AG09319 (cell line): Measurements from ENCODE around the gene KCNB1.
"Not testable (repeated sequence)": the region's sequence is repeated elsewhere in the genome, so short reads cannot be mapped to it uniquely, and the experiment has no call there.

ENCODE experiments used
- DNase-seq: peaks from one replicate; pipeline ENCODE4 v3.0.0-alpha.2; 2010; ENCODE audit warnings: low read depth; ENCODE audit errors: extremely low read depth
- CTCF ChIP-seq: IDR thresholded peaks from 2 replicates; pipeline ENCODE4 v1.5.1; 2011; ENCODE audit warnings: low read depth, mild to moderate bottlenecking, inconsistent platforms, low read length, moderate library complexity

Gene KCNB1

GRCh38 chr20:49412953-49413352 is 69.5 kb downstream of the KCNB1 start:
- DNase-seq: no peak
- TF ChIP-seq CTCF: no peak

GRCh38 chr20:49412254-49412653 is 70.2 kb downstream of the KCNB1 start:
- TF ChIP-seq CTCF: no peak
- DNase-seq: no peak

DNA sequence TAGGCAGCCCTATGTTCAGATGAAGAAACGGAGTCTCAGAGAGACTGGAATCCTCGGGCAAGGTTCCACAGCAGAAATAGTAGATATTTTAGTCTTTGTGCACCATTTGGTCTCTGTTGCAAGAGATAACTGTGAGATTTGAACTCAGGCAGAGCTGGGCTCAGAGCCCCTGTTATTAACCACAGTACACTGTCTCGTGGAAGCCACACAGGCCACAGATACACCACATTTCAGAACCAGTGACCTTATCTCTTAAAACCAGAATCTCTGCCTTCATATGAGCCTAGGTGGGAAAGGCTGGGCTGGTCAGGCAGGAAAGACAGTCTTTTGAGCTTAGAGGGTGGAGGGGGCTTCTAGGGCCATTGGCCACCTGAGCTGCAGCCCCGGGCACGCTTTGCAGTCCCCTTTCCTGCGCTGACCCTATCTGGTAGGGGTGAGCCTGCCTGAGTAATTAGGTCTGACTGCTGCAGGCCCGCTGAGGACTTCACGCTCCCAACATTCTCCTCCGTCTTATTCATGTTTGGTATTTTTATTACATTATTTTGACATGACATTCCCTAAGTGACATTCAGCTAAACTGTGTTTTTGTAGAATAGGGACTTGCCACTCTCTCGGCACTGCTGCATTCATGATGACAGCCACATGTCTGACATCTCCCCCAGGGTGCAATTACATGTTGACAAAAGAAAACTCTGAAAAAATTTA is 71.1 kb downstream of the KCNB1 start:
- TF ChIP-seq CTCF: no peak
- no peak for DNase-seq

DNA sequence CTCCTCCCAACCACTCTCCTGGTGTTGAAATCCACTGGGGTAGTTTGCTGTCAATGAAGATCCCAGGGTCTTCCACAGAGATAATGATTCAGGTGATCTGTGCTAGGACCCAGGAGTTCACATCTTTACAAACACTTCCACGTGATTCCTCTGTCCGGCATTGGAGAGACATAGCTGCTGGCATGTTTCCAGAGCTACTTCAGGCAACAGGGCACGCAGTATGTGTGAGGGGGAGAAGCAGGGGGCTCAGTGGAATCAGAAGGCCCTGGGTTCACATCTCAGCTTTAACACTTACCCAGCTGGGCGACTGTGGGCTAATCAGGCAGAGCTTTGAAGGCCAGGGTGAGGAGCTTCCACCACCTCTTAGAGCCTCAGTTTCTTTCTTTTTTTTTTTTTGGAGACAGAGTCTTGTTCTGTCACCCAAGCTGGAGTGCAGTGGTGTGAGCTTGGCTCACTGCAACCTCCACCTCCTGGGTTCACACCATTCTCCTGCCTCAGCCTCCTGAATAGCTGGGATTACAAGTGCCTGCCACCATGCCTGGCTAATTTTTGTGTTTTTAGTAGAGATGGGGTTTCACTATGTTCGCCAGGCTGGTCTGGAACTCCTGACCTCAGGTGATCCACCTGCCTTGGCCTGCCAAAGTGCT is 72.4 kb downstream of the KCNB1 start:
- not testable (repeated sequence) for DNase-seq

DNA sequence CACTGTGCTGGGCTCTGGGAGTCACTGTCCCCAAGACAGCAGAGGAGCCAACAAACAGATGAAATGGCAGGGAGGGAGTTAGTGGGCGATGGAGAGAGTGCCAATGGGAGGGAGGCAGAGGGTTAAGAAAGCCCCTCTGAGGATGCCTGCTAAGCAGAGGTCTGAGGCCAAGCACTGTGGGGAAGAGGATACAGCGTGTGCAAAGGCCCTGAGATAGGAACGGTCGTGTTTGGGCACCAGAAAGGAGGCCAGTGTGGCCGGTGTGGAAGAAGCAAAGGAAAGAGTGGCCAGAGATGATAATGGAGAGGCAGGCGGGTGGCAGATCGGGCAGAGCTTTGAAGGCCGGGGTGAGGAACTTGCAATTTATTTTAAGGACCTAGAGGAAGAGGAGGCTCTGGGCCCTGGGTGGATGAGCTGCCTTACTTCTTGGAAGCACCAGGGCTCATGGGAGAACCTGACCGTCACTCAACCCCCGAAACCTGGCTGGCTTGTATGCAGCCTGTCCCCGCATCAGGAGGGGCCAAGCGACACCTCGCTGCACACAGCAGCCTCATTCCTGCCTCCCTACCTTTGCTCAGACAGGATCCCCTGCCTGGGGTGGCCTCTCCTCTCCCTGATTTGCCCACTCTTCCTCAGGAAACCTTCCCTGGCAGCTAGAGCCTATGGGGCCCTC is 73.0 kb downstream of the KCNB1 start:
- DNase-seq: no peak
- no peak for TF ChIP-seq CTCF

DNA sequence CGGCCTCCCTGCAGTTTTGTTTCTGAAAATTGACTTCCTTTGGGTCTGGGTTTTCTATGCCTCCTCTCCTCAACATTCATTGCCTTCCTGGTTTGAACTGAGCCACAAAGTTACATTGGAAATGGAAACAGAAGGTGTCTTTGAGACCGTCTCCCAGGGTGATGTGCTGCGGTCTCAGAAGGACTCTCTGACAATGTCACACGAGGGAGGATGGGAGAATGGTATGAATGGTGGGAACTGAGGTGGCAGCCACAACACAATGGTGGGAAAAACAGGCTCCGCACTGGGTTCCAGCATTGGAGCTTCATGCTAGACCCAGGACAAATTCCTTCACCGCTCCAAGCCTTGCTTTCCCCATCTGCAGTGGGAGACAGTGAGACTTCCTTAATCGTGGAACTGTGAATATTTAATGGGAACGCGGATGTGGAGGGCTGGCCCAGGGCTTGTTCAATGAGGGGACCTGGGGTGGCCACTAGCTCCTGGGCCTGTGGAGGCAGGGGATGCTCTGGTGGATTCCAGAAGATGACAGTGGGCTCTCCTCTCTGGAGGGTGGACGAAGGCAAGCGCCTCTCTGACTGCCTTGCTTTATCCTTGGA is 73.9 kb downstream of the KCNB1 start:
- TF ChIP-seq CTCF: no peak
- DNase-seq: no peak

GRCh38 chr20:49406666-49407065 is 75.8 kb downstream of the KCNB1 start:
- TF ChIP-seq CTCF: no peak
- DNase-seq: no peak
